MM.1S (cell line): Measurements from ENCODE around the gene KCNMA1.

ENCODE experiments used
- EZH2 ChIP-seq: fragments of 300-600 bp; sonication (generic); optimal IDR thresholded peaks from 2 replicates; pipeline ENCODE3; 2017; ENCODE audit warnings: low read depth, mild to moderate bottlenecking, antibody characterized with exemption, low read length, mixed read lengths
- EZH2phosphoT487 ChIP-seq: fragments of 300-600 bp; sonication (generic); IDR thresholded peaks from 2 replicates; pipeline ENCODE4 v1.6.1; 2018; ENCODE audit warnings: antibody characterized with exemption, low read length
- TF ChIP-seq, protein P1 (sequence below): fragments of 300-600 bp; sonication (generic); IDR thresholded peaks from 2 replicates; pipeline ENCODE4 v1.5.1; 2016; ENCODE audit warnings: antibody characterized with exemption, low read length, mixed read lengths

GRCh38 chr10:76977046-76977445 is 660.6 kb downstream of the KCNMA1 start:
- TF ChIP-seq EZH2 = no peak
- TF ChIP-seq, protein P1, sequence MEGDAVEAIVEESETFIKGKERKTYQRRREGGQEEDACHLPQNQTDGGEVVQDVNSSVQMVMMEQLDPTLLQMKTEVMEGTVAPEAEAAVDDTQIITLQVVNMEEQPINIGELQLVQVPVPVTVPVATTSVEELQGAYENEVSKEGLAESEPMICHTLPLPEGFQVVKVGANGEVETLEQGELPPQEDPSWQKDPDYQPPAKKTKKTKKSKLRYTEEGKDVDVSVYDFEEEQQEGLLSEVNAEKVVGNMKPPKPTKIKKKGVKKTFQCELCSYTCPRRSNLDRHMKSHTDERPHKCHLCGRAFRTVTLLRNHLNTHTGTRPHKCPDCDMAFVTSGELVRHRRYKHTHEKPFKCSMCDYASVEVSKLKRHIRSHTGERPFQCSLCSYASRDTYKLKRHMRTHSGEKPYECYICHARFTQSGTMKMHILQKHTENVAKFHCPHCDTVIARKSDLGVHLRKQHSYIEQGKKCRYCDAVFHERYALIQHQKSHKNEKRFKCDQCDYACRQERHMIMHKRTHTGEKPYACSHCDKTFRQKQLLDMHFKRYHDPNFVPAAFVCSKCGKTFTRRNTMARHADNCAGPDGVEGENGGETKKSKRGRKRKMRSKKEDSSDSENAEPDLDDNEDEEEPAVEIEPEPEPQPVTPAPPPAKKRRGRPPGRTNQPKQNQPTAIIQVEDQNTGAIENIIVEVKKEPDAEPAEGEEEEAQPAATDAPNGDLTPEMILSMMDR = no peak
- no peak for TF ChIP-seq EZH2phosphoT487
